Stimulated activated CD8-positive, alpha-beta memory T cell treated with anti-CD3 and anti-CD28 coated beads, Interleukin-12 subunit alpha, Interleukin-12 subunit beta, amount 100 ng/mL, for 1 hour (primary cell): ENCODE data around the gene CMIP.

Experiments used
- DNase-seq: peaks from one replicate; pipeline ENCODE4 v3.0.0-alpha.2; 2020; ENCODE audit warnings: low read depth

CMIP gene

GRCh38 chr16:81608523-81609209, 164.1 kb downstream of the CMIP start:
- no peak for DNase-seq

DNA sequence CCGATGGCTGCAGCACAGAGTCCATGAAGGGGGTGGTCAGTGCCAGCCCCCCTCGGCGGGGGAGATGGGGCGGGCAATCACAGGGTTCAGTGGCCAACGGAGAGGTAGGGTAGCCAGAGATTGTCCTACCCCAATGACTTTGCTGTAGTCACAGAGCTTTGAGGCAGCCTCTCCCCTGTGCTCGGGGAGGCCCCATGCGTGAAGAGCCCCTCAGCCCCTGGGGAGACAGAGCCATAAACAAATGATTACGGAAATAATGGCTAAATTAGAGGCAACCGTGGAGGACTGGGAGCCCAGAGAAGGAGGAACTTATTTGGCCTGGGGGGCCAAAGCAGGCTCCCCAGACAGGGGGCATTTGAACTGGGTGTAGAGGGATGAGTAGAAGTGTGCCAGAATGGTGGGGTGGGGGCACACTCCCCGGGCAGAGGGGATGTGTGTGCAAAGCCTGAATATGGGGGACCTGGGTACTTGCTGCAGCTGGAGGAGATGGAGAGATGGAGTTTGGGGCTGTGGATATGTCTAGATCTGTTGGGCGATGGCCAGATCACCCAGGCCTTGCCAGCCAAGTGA, 164.8 kb downstream of the CMIP start:
- DNase-seq = no peak

DNA sequence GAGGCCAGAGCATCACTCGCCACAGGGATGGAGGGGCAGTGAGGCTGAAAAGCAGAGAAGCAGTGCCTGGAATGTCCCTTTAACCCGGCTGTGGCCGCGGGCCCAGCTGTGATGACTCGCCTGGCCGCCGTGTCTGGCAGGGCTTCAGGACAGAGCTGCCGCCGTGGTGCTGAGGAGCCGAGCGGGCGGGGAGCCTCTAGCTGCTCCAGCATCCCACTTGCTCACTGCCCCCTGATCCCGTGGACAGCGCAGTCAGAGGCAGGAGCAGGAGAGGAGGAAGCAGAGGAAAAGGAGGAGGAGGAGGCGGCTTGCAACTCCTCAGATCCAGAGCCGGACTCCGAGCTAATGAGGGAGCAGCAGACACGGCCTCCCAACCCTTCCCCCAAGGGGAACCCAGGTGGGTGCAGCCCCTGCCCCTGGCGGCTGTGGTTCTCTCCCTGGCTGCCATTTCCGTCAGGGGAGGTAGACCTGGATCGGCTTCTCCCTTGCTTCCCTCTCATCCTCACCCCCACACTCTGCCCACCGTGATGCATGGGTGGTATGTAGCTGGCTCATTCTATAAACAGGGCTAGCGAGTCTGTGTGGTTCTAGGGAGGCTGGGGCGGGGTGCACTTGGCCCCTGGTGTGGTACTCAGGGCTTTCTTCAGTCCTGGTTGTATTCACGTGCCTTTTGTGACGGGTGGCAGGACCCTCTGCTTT, 165.7 kb downstream of the CMIP start:
- DNase-seq = no peak

DNA sequence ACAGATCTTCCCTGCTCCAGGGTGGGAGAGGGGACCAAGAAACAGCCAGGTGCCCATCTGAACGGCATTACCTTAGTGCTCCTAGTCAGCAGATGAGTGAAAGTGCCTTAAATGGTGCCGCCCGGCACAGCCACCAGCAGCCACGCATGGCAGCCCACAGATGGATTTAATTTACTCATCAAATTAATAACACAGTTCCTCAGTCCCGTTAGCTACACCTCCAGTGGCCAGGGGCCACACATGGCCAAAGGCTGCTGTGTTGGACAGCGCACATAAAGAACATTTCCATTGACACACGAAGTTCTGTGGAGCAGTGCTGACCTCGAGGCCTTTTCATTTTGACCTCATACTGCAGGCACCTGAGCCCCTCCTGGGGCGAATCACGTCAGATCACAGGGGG, 166.3 kb downstream of the CMIP start:
- DNase-seq = no peak

- DNase-seq = no peak
These were observed 167.1 kb downstream of the CMIP start for GRCh38 chr16:81611721-81612120.

- DNase-seq = no peak
These were observed 167.9 kb downstream of the CMIP start for GRCh38 chr16:81612351-81613163.

DNA sequence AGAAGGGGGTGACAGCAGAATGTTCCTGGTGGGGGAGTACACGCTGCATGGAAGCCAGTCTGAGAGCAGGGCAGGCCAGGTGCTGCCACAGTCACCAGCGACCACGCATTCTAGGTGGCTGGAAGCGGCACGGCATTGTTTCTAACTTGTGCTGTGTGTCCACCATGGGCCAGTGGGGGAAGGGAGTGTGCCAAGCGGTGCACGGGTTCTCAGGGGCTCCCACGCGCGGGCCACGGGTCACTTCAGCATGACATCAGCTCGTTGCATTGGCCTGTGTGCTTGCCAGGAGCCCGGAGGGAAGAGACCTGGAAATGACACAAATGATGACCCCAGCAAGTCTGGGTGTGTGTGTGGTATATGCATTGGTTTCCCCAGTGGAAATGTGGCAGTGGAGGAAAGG, 169.6 kb downstream of the CMIP start:
- no peak for DNase-seq

- no peak for DNase-seq
These were observed 170.2 kb downstream of the CMIP start for GRCh38 chr16:81614654-81615359.

- DNase-seq = no peak
These were observed 170.8 kb downstream of the CMIP start for GRCh38 chr16:81615411-81615810.

DNA sequence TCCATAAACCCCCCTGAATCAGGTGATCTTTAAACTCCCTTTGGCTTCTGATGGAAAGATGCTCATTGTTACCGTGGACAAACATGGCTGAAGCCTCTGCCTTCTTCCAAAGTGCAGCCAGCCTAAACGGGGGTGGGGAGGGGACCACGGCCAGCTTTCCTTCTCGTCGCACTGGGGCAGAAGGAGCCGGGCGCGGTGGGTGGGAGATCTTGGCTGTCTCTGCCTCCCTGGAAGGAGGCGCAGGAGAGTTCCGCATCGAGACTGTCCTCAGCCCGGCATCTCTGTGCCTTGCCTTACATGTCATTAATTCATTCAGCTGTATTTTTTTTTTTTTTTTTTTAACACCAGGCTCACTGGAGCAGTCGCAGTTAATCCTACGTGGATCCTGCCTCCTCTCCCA, 171.2 kb downstream of the CMIP start:
- no peak for DNase-seq

DNA sequence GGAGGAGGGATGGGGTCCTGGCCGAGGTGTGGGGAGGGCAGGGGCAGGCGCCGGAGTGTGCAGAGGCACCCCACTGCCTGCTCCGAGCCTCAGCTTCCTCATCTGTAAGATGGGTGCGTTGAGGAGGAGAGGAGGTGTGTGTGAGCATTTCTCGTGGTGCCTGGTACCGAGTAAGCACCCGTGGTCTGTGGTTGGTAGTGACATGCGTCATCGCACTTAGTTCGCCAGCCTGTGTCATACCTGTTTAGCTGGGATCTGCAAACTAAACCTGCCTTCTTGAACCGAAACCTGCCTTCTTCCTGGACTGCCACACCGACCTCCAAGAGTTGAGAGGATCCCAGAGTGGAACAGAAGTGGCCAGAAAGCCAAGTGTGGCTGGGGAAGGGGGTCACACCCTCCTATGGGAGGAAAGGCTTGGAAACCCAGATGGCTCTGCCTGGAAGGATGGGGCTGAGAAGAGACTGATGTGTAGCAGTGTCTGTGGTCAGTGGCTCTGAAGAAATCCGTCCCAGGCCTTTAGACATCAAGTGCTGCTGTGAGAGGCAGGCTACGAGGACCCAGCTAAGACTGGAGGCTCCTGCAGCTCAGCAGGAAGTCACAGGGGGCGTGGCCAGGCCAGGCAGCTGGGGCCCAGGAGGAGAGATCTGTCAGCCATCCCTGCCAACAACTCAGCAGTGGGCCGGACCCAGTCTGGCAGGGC, 171.9 kb downstream of the CMIP start:
- peak; percentile 50 for DNase-seq

DNA sequence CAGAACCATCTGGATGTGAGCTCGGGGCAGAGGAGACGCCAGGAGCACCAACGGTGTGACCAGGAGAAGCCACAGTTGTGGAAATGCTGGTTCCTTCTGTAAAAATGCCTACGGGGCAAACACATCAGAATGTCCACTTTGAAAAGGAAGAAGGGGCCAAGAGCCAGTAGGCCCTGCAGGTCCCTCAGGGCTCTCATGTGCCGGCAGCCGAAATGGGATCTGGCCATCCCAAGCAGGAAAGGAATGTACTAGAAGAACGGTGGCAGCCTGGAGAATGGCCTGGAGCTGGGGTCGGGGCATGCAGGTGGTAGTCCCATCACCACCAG, 172.4 kb downstream of the CMIP start:
- DNase-seq = no peak

DNA sequence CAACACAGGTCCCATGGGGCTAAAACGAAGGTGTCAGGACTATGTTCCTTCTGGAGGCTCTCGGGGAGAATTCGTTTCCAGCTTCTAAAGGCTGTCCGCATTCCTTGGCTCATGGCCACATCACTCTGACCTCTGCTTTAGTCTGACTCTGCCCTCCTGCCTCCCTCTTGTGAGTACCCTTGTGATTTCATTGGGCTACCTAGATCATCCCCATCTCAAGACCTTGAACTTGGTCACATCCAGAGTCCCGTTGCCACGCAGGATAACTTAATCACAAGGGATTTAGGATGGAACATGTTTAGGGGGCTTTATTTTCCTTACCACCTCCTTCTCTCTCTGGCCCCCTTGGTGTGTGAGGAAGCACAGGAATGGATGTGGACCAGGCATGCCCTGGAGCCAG, 173.6 kb downstream of the CMIP start:
- no peak for DNase-seq

- DNase-seq = no peak
These were observed 174.1 kb downstream of the CMIP start for GRCh38 chr16:81618661-81619060.

DNA sequence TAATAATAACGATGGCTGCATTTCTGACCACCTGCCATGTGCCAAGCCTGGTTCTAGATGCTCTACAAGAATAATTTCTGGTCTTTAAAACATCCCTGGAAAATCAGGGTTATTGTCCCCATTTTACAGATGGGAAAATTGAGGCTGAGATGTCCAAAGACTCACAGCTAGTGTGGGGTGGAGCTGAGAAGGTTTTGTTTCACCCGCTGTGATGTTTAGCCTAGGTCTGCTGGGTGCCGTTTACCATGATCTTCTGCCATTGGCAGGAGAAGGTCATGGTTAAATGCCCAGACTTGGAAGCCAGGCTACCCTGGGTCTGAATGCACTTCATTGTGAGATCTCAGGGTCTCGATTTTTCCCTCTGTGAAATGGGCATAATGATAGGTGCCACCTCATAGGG, 175.4 kb downstream of the CMIP start:
- no peak for DNase-seq

- no peak for DNase-seq
These were observed 176.2 kb downstream of the CMIP start for GRCh38 chr16:81620796-81621195.

DNA sequence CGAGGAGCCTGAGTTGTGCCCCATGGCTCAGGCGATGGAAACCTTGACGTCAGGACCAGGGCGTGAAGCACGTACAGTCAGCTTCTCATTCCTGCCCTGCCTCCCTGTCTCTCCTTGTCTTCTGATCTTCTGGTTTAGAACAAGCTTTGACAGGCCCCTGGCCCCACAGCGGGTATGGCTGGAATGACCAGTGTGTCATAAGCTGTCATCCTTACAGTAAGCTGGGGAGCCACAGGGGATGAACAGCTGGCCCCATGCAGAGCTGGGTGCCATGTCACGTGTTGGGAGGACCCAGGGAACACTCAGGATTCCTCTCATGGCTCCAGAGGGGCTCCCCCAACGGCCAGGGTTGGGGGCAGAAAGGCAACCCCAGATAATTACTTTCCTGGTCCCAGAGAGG, 176.9 kb downstream of the CMIP start:
- DNase-seq = no peak

DNA sequence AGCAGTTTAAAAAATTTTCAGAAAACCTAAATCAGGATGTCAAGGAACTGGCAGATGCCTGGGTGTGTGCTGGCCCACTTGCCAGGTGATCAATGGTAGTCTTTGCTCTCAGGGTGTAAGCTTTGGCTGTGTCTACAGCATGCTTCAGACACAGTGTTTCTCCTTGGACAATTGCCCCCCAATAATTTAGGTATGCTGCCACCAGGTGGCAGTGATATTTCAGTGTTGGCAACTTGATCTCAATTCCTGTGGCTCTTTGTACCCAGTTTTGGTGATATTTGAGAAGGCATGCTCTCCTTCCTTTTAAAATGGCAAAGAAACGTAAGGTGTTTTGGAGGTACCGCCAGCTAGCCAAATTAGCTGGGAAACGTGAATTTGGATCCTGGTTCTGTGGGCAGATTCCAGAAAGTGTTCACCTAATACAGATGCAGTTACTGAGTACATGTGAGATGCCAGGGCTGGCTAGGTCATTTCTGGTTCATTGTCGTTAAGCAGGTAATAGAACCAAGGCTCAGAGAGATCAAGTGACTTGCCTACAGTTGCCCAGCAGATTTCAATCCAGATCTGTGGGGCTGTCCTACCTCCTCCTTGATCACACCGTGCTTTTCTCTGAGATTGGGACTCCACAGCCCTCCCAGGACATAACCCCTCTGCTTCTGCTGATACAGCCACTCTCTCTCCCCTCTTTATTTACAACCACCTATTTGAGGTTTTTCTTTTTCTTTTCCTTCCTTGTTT, 178.9 kb downstream of the CMIP start:
- peak; percentile 37 for DNase-seq

DNA sequence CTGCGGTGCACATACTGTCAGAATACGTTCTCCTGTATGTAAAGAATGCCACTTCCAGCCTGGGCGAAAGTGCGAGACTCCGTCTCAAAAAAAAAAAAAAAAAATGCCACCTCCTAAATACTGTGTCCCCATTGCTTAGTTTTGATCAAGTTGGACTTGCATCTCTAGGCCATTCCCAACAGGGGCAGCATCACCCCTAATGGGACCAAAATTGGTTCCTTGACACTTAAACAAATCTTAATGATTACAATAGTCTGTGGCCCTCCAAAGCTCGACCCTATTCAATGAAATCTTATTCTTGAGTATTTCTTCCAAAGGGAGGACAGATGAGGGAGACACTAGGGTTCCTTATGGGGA, 179.8 kb downstream of the CMIP start:
- no peak for DNase-seq

GRCh38 chr16:81624760-81625543, 180.3 kb downstream of the CMIP start:
- no peak for DNase-seq
